Fibroblast of pulmonary artery (primary cell): ENCODE measurements around the gene TLCD4.
"Not testable (repeated sequence)": the region's sequence is repeated elsewhere in the genome, so short reads cannot be mapped to it uniquely, and the experiment has no call there.

ENCODE experiments used
- DNase-seq: peaks from one replicate; pipeline ENCODE4 v3.0.0-alpha.2; 2010; ENCODE audit warnings: low read depth
- H3K4me3 ChIP-seq: replicated peaks from 2 replicates; pipeline ENCODE4 v1.5.1; 2011; ENCODE audit warnings: low read depth, mild to moderate bottlenecking, control low read depth, low read length, moderate library complexity
- TF ChIP-seq, protein P1 (sequence below): IDR thresholded peaks from 2 replicates; pipeline ENCODE4 v1.5.1; 2011; ENCODE audit warnings: mild to moderate bottlenecking, control low read depth, low read length, inconsistent platforms; ENCODE audit errors: missing control alignments

Gene TLCD4

DNA sequence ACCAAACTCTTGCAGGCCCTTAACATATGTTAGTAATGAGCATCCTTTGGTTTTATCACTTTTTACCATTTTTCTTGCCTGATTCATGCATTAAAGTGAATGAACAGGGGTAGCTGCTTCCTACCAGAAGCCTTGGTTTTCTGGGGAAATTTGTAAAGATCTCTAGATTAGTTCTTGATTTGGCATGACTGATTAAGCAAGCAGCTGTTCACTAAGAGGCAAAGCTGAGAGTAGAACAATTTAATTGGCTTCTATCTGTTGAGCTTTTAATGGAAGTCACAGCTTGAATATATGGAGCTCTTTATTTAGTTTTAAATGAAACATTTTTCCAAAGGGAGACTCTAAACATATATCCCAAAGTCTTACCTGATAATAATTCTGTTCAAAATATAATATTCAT, 23.6 kb downstream of the TLCD4 start:
- TF ChIP-seq, protein P1, sequence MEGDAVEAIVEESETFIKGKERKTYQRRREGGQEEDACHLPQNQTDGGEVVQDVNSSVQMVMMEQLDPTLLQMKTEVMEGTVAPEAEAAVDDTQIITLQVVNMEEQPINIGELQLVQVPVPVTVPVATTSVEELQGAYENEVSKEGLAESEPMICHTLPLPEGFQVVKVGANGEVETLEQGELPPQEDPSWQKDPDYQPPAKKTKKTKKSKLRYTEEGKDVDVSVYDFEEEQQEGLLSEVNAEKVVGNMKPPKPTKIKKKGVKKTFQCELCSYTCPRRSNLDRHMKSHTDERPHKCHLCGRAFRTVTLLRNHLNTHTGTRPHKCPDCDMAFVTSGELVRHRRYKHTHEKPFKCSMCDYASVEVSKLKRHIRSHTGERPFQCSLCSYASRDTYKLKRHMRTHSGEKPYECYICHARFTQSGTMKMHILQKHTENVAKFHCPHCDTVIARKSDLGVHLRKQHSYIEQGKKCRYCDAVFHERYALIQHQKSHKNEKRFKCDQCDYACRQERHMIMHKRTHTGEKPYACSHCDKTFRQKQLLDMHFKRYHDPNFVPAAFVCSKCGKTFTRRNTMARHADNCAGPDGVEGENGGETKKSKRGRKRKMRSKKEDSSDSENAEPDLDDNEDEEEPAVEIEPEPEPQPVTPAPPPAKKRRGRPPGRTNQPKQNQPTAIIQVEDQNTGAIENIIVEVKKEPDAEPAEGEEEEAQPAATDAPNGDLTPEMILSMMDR: no peak
- DNase-seq: no peak
- H3K4me3 ChIP-seq: no peak overlapping the region

DNA sequence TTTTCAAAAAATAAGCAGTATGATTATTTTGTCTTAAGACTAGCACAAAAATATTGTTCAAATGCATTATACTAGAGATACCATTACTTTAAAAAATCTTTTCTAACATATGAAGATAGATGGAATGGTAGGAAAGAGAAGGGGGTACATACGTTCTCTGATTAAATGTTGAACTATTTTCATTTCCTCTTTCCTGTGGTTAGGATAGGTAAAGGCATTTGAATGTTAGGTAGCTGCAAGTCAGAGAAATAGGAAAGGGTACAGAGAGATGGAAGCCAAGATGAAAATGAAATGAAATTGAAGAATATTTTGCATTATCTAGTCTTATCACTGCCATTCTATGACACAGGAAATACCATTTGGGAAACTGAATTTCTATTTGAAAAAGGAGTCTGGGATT, 28.3 kb downstream of the TLCD4 start:
- H3K4me3 ChIP-seq: no peak overlapping the region
- TF ChIP-seq, protein P1: no peak
- no peak for DNase-seq

DNA sequence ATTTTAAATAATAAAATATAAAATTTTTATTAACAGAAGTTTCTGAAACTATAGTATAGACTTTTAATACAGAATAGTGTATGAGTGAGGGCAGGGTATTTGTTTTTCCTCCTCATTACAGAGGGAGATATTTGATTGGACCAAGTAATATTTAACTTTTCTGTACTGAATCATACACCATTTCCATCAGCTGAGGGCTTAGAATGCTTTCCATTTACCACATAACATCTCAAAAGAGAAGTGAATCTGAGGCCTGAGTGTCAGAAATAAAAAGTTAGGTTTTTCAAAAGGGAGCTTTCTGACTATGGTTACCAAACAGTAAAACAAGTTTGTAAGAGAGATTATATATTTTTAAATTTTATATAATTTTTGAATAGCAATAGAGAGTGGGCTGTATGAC, 29.5 kb downstream of the TLCD4 start:
- TF ChIP-seq, protein P1: no peak
- H3K4me3 ChIP-seq: no peak overlapping the region
- DNase-seq: no peak

DNA sequence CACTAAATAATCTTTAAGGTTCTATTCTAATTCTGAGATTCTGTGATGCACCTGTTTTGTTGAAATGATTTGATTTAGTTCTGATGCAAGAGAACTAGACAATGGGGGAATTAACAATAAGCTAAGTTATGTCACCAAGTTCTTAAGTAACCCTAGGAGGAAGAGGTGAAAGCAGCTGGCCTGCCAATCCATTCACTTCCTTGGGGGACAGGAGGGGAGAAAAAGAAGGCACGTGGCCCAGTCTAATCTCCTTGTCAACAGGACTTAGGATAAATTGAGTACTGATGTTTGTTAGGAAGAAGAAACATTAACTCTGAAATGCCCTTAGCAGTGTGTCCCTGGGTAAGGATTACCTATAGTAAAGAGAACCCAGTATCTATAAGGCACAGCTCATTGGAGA, 36.9 kb downstream of the TLCD4 start:
- DNase-seq: no peak
- H3K4me3 ChIP-seq: no peak overlapping the region
- TF ChIP-seq, protein P1: no peak

DNA sequence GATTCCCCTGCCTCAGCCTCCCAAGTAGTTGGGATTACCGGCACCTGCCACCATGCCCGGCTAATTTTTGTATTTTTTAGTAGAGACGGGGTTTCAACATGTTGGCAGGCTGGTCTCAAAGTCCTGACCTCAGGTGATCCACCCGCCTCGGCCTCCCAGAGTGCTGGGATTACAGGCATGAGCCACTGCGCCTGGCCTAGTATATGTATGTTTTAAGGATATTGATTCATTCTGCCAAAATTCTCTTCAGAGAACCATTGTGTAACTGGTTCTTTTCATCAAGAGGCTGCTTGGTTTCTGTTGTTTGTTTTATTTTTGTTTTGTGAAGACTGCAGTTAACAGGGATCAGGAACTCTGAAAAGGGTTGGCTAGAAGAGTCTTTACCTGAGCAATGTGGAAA, 48.4 kb downstream of the TLCD4 start:
- DNase-seq, H3K4me3 ChIP-seq: not testable (repeated sequence)
